Measurements from ENCODE around the gene MIA2.
A peak's percentile ranks its signal among the peaks of the same experiment; 100 is the strongest.

Gene MIA2

DNA sequence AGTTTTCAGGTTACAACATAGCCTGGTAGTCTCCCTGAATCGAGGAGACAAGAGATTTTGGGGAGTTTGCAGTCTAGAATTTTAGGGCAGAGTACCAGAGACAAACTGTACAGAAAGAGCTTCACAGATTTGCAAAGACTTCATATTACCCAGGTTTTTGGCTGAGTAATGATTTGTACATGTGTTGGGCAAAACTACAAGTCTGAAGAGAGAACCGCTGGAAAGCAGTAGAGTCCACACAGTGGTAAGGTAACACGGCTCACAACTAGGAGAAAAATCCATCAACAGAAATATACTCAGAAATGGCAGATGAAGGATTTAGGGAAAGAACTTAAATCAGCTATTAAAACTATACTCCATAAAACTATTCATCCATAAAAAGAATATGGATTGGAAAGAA is 172.8 kb downstream of the MIA2 start:
- DNase-seq: no peak

DNA sequence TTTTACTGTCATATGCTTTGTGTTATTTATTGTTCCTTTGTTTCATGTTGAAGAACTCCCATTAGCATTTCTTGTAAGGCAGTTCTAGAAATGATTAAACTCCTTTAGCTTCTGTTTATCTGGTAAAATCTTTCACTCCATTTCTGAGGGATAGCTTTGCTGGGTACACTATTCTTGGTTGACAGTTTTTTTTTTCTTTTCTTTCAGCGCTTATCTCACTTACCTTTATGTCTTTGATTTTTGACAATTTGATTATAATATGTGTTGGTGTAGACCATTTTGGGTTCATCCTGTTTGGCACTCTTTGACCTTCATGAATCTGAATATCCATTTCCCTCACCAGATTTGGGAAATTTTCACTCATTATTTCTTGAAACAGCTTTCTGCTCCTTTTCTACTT is 182.4 kb downstream of the MIA2 start:
- DNase-seq: no peak

DNA sequence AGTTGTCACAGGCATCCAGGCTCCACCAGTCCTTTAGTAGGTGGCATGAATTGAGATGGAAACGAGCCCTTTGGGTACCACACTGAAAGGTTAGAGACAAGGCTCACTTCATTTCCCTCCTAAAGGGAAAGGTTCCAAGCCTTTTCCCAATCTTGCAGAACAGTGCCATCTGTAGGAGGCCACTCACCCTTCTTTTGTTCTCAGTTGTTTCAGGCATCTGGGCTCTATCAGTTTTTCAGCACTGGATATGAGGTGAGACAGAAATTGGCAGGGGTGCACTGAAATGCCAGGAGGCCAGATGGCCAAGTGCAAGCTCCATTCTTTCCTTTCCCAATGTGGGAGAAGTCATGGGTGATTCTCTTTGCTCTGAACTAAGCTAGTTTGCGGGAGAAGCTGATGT is 183.3 kb downstream of the MIA2 start:
- DNase-seq: no peak

DNA sequence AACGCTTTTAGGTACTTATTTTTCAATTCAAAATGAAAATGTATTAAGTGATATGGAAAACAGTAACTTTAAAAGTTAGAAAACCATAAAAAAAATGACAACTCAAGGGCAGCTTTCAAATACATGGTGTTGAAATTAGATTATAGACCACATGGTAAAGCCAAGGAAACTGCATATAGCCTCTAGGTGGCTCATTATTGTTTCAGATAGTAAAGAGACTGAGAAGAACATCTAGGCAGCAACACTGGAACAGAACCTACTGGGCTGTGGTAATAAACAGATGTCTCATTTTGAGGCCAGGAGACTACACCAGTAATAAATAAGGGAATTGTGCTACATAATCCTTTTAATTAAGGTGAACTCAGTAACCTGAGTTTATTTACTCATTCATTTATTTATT is 185.6 kb downstream of the MIA2 start:
- DNase-seq: no peak

- DNase-seq: no peak
Measured at GRCh38 chr14:39422243-39422642, 188.5 kb downstream of the MIA2 start.

DNA sequence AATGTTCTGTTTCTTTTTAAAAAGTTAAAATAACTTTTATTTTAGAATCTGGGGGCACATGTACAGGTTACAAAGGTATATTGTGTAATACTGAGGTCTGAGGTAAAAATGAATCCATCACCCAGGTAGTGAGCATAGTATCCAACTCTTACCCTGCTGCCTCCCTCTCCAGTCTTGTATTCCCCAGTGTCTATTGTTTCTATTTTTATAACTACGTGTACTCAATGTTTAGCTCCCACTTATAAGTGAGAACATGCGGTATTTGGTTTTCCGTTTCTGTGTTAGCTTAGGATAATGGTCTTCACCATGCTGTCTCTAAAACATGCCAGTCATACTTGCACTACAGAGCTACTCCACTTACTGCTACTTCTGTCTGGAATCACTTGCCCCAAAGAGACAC is 190.1 kb downstream of the MIA2 start:
- DNase-seq: no peak

DNA sequence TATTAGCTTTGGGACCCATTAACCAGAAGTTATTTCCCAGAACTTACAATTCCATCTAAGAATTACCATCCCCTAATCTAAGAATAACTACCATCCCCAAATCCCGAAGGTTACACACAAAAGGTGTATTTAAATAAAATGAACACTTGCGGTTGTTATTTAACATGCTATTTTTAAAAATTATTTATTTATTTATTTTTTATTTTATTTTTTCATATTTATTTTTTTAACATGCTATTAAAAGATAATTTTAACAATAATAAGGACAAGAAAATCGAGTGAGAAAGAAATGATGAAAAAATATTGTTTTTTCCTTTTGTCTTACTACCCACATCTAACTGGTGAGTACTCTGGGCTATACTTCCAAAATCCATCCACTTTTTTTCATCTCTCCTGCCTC is 192.2 kb downstream of the MIA2 start:
- DNase-seq: no peak

DNA sequence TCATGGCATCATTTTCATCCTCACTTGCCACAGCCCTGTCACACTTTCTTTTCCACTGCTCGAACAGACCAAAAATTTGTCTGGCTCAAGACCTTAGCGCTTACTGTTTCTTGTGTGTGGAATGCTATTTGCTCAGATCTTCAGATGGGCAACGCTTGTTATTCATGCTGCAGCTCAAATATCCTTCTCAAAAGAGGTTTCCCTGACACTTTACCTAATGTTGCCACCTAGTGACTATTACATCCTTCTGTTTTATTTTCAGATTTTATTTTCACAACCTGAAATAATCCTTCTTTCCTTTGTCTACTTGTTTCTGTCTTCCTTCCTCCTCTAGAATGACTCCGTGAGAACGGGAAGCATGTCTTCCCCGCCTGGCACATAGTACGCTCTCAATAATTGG is 192.9 kb downstream of the MIA2 start:
- no peak for DNase-seq

- no peak for DNase-seq
Measured at GRCh38 chr14:39428118-39428517, 194.4 kb downstream of the MIA2 start.

- no peak for DNase-seq
Measured at GRCh38 chr14:39430762-39431415, 197.2 kb downstream of the MIA2 start.

GRCh38 chr14:39431416-39432178 is 197.9 kb downstream of the MIA2 start:
- DNase-seq: peak; percentile 57

- DNase-seq: peak; percentile 97
Measured at GRCh38 chr14:39432179-39432618, 198.5 kb downstream of the MIA2 start, which contains the start of gene FBXO33. TSS of gene FBXO33 (minus strand) at chr14:39432433. CDS start at chr14:39432162, 271 bp downstream.

GRCh38 chr14:39432619-39433451 is 199.1 kb downstream of the MIA2 start:
- peak; percentile 80 for DNase-seq

DNA sequence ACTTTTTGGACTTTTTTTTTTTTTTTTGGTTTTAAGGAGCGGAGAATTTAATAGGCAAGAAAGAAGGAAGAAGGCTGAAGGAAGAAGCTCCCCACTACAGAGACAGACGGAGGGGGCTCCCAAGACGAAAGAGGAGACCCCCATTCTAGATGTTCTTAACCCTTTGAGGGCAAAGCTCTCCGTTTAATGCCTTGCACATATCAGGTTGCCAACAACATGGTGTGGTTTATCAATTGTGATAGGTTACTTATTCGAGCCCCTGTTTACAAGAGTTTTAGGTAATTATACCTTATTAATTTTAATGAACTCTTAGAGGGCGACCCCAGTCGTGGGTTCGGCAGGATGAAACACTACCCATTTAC is 199.7 kb downstream of the MIA2 start:
- DNase-seq: no peak

DNA sequence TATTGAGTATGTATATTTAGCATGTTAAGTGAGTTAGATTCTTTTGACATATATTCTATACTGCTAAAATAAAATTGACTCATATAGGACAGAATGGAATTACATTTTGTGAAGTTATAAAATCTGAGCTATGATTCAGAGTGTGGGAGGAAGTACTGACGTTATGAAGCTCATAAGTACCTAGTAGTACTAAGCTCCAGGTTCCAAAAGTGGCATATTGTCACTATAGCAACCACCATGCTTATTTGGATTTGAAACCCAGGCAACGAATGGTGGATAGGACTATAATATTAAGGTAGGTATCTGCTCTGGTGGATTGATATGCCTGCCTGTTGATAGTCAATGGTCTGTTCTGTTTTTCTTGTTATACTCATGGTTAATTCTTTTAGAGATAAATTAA is 200.7 kb downstream of the MIA2 start:
- DNase-seq: no peak

DNA sequence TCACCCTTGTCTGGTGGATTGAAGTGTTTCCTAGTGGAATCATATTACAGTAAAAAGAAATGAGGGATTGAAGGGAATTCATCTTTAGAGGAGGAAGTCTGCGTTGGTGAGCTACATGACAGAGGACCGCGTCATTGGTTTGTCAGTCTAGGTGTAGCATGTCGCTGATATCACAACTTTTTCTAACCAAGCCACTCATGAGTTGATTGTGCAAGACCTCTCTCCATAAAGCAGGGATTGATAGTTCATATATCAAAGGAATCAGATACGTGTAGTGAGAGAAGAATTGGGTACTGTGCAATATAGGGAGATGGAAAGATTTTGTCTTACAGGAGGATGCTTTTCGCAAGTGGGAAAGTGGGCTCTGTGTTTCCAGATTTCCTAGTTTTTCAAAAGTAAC is 201.5 kb downstream of the MIA2 start:
- no peak for DNase-seq
